GM18868 (cell line): ENCODE results near the gene CIAO3.
A peak's percentile ranks its signal among the peaks of the same experiment; 100 is the strongest.
"Not testable (repeated sequence)": the region's sequence is repeated elsewhere in the genome, so short reads cannot be mapped to it uniquely, and the experiment has no call there.

Source experiments
- ATAC-seq: cut with Tn5 transposase; IDR thresholded peaks from one replicate; pipeline ENCODE4 v1.9.1; 2021; ENCODE audit warnings: mild to moderate bottlenecking, moderate library complexity; ENCODE audit not compliant: unreplicated experiment

The CIAO3 gene

GRCh38 chr16:725041-725376 lies 15.8 kb downstream of the CIAO3 start:
- no peak for ATAC-seq

- no peak for ATAC-seq
These were observed 16.4 kb downstream of the CIAO3 start for GRCh38 chr16:724188-725040.

GRCh38 chr16:723695-724094 lies 17.1 kb downstream of the CIAO3 start:
- ATAC-seq: no peak

GRCh38 chr16:722835-723633 lies 17.8 kb downstream of the CIAO3 start:
- ATAC-seq: no peak

DNA sequence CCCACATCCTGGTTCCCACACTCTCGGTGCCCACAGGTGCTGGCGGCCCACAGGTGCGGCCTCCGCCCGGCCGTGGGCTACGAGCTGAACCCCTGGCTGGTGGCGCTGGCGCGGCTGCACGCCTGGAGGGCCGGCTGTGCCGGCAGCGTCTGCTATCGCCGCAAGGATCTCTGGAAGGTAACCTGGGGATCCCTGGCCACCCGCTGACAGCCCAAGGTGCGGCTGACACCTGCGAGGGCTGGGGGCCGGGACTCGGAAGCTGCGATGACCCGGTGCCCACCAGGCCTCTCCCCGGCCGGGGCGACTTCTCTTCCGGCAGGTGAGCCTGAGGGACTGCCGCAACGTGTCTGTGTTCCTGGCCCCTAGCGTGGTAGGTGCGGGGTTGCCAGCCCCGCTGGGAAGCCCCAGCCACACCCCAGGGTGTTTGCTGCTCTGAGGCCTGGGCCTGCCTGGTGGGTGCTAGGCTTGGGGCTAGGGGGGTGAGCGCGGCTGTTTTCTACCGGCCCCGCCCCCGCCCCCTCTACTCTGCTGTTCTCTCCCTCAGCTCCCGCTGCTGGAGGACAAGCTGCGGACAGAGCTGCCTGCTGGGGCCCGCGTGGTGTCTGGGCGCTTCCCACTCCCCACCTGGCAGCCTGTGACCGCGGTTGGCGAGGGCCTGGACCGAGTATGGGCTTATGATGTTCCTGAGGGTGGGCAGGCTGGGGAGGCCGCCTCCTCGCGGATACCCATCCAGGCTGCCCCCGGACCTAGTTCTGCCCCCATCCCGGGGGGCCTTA lies 18.8 kb downstream of the CIAO3 start:
- ATAC-seq: no peak

GRCh38 chr16:720990-721764 lies 19.6 kb downstream of the CIAO3 start, which contains the start of gene ANTKMT:
Gene ANTKMT (plus strand): TSS chr16:721146. CDS start chr16:721275, 129 bp downstream.
- peak; percentile 68 for ATAC-seq

DNA sequence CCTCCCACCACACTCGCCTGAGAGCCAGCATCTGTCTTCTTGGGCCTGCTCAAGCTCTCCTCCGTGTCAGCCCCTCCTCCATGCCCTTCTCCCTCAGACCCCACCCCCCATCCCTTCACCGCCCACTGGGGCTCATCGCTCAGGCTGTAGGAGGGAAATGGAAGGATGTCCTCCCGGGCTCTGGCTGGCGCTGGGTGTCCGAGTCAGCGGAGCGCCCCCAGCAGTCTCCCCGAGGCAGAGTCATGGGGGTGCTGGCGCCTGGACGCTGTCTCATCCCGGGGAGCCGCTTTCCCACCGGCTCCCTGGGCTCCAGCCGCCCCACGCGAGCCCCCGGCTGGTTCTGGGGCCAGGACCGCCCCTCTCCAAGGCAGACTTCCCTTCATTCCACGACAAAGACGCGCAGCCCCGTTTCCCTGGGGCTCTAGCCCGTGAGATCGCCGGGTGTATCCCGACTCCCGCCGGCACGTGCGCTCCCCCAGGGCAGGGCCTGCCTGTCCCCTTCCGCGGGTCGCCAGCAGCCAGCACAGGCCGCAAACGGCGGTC lies 20.3 kb downstream of the CIAO3 start:
- peak; percentile 23 for ATAC-seq

DNA sequence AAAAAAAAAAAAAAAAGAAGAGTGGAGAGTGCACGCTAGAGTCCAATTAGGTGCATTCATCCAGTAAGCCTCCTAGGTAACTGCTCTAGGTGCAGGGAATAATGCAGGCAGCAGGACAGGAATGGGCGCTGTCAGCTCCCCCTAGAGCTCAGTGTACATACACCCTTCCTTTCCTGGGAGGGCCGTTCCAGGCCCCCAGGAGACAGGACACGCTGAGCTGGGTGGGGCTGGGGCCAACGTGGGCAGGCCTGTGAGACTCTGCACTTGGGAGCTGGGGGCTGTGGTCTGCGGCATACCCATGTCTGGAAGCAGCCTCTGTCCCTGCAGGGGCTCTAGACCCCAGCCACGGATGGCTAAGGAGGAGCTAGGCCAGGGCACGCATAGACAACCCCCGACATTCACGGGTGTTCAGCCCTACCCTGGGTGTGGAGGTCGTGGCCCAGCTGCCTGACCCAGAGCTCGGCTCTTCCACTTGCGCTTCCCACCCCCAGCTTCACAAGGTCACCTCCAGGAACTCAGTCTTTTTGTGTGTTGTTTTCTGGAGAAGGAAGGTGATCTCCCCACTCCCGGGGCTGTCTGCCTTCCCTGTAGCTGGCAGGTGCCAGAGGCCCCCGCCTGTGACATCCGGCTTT lies 20.9 kb downstream of the CIAO3 start:
- no peak for ATAC-seq

- ATAC-seq: no peak
These were observed 21.9 kb downstream of the CIAO3 start for GRCh38 chr16:718922-719321.

DNA sequence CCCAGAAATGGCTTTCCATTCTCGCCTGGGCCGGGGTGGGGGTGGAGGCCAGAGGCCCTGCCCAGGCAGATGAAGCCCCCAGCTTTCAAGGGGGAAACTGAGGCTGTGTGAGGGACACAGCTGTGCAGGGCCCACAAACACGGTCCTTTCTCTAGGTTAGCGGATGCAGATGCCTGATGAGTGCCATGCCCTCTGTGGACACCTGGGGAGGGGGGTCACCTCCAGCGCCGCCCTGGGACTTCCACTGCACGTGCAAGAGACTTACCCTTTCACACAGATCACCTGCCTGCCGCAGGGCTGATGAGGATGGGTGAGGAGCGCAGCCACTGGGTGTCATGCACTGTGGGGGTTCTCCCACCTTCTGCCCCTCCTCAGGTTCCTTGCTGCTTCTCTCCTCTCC lies 22.4 kb downstream of the CIAO3 start:
- no peak for ATAC-seq

DNA sequence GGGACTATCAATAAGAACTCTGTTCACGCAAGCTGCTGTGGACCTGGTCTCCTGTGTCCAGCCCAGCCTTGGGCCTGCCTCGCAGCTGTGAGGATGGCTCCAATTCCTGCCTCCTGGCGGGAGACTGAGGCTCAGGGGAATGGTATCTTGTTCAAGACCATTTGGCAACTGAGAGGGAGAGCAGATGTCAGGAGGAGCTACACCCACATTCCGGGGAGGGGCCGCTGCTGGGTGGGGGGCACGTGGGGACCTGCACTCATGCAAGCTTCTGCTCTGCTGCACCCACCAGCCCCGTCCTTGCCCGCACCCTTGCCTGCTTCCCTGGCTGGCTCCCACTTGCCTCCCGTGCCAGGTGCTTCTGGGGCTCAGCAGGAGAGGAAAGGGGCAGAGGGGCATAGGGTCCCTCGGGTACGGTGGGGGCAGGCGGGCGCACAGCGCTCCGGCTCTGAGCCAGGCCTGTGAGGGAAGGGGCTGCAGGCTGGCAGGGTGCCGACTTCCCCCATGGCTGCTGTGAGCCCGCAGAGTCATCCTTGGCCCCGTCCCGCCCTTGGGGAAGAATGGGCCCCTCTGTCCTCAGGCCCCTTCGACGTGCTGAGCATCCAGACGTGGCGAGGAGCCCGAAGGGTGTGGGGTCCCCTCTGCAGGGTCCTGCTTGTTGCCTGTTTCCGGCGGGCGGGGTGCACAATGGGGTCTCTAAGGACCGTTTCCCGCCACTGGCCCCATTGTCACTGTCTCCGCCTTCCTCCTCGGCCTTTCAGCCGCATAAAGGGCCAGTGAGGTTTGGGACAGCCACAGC lies 23.1 kb downstream of the CIAO3 start:
- no peak for ATAC-seq

DNA sequence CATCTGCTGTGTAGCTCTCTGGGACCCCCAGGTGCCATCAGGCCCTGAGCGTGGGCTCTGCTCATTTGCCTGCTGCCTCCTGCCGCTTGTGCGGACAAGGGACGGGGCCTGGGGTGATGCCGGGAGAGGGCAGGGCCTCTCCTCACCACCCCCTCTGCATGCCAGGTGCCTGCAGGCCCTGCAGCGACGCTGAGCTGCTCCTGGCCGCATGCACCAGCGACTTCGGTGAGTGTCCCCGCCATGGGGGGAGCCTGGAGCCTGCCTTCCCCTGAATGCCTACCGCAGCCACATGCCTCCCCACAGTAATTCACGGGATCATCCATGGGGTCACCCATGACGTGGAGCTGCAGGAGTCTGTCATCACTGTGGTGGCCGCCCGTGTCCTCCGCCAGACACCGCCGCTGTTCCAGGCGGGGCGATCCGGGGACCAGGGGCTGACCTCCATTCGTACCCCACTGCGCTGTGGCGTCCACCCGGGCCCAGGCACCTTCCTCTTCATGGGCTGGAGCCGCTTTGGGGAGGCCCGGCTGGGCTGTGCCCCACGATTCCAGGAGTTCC lies 23.9 kb downstream of the CIAO3 start:
- no peak for ATAC-seq

DNA sequence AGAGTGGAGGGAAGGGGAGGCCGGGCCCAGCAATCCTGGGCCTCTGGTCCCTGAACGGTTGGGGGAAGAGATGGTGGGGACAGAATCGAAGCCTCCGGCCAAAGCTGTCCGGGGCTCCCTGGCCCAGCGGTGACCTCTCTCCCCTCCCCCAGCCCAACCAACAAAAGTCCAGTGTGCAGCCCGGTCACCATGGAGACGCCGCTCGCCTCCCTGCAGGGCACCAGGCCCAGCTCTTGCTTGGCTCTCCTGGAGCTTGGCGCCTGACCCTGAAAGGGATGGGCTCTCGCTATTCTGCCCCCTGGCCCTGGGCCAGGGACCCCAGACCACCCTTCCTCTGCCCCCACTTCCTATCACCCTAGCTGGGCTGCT lies 24.6 kb downstream of the CIAO3 start:
- no peak for ATAC-seq

- peak; percentile 11 for ATAC-seq
These were observed 25.2 kb downstream of the CIAO3 start for GRCh38 chr16:715477-716199.

DNA sequence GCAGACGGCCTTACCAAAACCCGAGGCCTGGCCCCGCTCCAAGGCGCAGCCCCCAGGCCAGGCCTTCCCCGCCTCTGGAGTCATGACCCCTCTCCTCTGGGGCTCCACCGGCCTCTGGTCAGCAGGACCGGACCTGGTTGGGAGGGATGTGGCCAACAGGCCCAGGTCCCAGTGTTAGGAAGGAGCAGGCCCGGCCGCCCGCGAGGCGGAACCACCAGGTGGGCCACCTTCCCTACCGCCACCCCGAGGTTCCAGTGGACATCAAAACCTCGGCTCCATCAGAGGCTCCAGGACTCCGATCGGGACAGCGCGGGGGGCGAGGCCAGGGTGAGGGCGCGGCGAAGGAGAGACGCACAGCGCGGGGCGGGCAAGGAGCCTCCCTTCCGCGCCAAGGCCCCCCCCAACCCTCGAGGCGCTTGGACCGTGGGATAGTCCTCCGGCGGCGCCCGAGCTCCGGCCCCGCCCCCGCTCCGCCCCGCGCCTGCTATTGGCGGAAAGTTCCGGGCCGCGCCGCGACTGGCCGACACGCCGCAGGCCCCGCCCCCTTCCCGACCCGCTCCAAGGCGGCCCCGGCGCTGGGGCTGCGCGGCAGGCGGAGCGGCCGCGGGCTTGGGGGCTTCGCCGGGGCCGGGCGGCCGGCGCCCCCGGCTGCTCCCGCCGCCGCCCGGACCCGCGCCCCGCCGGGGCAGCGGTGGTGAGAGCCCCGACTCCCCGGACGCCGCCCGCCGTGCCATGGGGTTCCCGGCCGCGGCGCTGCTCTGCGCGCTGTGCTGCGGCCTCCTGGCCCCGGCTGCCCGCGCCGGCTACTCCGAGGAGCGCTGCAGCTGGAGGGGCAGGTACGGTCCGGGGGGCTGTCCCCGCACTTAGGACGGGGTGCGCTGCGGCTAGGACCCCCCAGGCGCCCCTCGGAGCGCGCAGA lies 26.0 kb downstream of the CIAO3 start, which contains the start of gene METRN:
Gene METRN (plus strand): TSS at position 561 of the 919 bp plus-strand sequence. CDS start 172 bp downstream, at position 733.
- peak; percentile 73 for ATAC-seq

GRCh38 chr16:714079-714478 lies 26.7 kb downstream of the CIAO3 start:
- no peak for ATAC-seq

DNA sequence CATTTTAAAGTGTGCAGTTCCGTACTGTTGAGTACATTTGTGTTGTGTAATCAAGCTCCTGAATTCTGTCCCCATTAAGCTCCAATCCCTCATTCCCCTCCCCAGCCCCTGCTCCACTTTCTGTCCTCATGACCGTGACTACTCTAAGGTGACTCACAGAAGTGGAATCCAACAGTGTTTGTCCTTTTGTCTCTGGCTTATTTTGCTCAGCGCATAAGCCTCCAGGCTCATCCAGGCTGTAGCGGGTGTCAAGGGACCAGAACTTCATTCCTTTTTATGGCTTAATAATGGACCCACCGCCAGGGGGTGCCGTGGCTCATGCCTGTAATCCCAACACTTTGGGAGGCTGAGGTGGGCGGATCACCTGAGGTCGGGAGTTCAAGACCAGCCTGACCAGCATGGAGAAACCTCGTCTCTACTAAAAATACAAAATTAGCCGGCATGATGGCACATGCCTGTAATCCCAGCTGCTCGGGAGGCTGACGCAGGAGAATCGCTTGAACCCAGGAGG lies 28.0 kb downstream of the CIAO3 start:
- not testable (repeated sequence) for ATAC-seq
